UCSD-AML1 (cell line): ENCODE data around the gene MS4A3.
"Not testable (repeated sequence)": the region's sequence is repeated elsewhere in the genome, so short reads cannot be mapped to it uniquely, and the experiment has no call there.

Experiments used
- DNase-seq: peaks from one replicate; lab custom pipeline; 2025; ENCODE audit not compliant: unreplicated experiment; lab: John Stamatoyannopoulos, UW

Gene MS4A3

GRCh38 chr11:60056349-60056969 is at the start of gene MS4A3:
Gene MS4A3, plus strand, starts transcription at chr11:60056665. Its CDS starts 4,496 bp downstream, at chr11:60061161.
- DNase-seq = no peak

- no peak for DNase-seq
Measured at GRCh38 chr11:60016881-60017280, 39.6 kb upstream of the MS4A3 start, which contains the start of gene OOSP4B. Gene OOSP4B, plus strand, starts transcription at chr11:60017181.

- DNase-seq = no peak
Measured at GRCh38 chr11:60018058-60018457, 38.4 kb upstream of the MS4A3 start.

GRCh38 chr11:60020376-60020775 is 36.1 kb upstream of the MS4A3 start:
- DNase-seq = not testable (repeated sequence)

- no peak for DNase-seq
Measured at GRCh38 chr11:60029015-60029632, 27.3 kb upstream of the MS4A3 start.

- no peak for DNase-seq
Measured at GRCh38 chr11:60040109-60040508, 16.4 kb upstream of the MS4A3 start, which contains the start of gene OOSP2. Gene OOSP2, plus strand, starts transcription at chr11:60040409. Its CDS starts 51 bp downstream, at chr11:60040460.

- not testable (repeated sequence) for DNase-seq
Measured at GRCh38 chr11:60050422-60050821, 6.0 kb upstream of the MS4A3 start.

- DNase-seq = not testable (repeated sequence)
Measured at GRCh38 chr11:60050839-60051238, 5.6 kb upstream of the MS4A3 start.

GRCh38 chr11:60059052-60059451 is 2.6 kb downstream of the MS4A3 start:
- DNase-seq = no peak

- no peak for DNase-seq
Measured at GRCh38 chr11:60059521-60060240, 3.2 kb downstream of the MS4A3 start.

- DNase-seq = no peak
Measured at GRCh38 chr11:60064111-60064510, 7.6 kb downstream of the MS4A3 start.

- no peak for DNase-seq
Measured at GRCh38 chr11:60065801-60066200, 9.3 kb downstream of the MS4A3 start.

- no peak for DNase-seq
Measured at GRCh38 chr11:60069450-60069849, 13.0 kb downstream of the MS4A3 start.

- DNase-seq = not testable (repeated sequence)
Measured at GRCh38 chr11:60071644-60072043, 15.2 kb downstream of the MS4A3 start.

- DNase-seq = no peak
Measured at GRCh38 chr11:60077216-60077817, 20.9 kb downstream of the MS4A3 start.

GRCh38 chr11:60077981-60078380 is 21.5 kb downstream of the MS4A3 start:
- no peak for DNase-seq

GRCh38 chr11:60078745-60079144 is 22.3 kb downstream of the MS4A3 start:
- no peak for DNase-seq

GRCh38 chr11:60080535-60080934 is 24.1 kb downstream of the MS4A3 start:
- DNase-seq = no peak

- no peak for DNase-seq
Measured at GRCh38 chr11:60084631-60085273, 28.3 kb downstream of the MS4A3 start.

GRCh38 chr11:60085909-60086308 is 29.4 kb downstream of the MS4A3 start:
- no peak for DNase-seq

GRCh38 chr11:60087239-60087638 is 30.8 kb downstream of the MS4A3 start:
- DNase-seq = no peak
